OCI-LY3 (cell line): ENCODE data around the gene EDNRA.

Experiments used
- H2AFZ ChIP-seq: fragments of 200-600, 300-600 bp; shearing (Covaris generic); 2 replicates; pipeline ENCODE4 v1.6.0; 2014; ENCODE audit warnings: antibody characterized with exemption, low read depth, low read length
- H3K27ac ChIP-seq: fragments of 200-600, 300-600 bp; sonication (generic); 2 replicates; pipeline ENCODE4 v1.5.1; 2014; ENCODE audit warnings: mild to moderate bottlenecking, low read length, moderate library complexity, mixed read lengths
- H3K27me3 ChIP-seq: fragments of 200-600, 300-600 bp; sonication (generic); 2 replicates; pipeline ENCODE4 v1.6.1; 2014; ENCODE audit warnings: low read depth, low read length, mixed read lengths
- H3K36me3 ChIP-seq: fragments of 200-600, 300-600 bp; sonication (generic); replicated peaks from 2 replicates; pipeline ENCODE3; 2014; ENCODE audit warnings: low read depth, low read length, mixed read lengths
- H3K4me1 ChIP-seq: fragments of 300-600, 200-600 bp; sonication (generic); 2 replicates; pipeline ENCODE4 v1.6.1; 2014; ENCODE audit warnings: low read length, mixed read lengths
- H3K4me2 ChIP-seq: fragments of 200-600, 300-600 bp; sonication (generic); 2 replicates; pipeline ENCODE4 v1.6.1; 2014; ENCODE audit warnings: low read length, mixed read lengths
- H3K4me3 ChIP-seq: fragments of 300-600, 200-600 bp; sonication (generic); 2 replicates; pipeline ENCODE4 v1.5.1; 2014; ENCODE audit warnings: antibody characterized with exemption, mild to moderate bottlenecking, low read length, moderate library complexity
- H3K79me2 ChIP-seq: fragments of 300-600, 200-600 bp; shearing (Covaris generic); 2 replicates; pipeline ENCODE4 v1.6.1; 2014; ENCODE audit warnings: mild to moderate bottlenecking, low read length, mixed read lengths
- H3K9ac ChIP-seq: fragments of 300-600, 200-600 bp; shearing (Covaris generic); 2 replicates; pipeline ENCODE4 v1.6.0; 2014; ENCODE audit warnings: mild to moderate bottlenecking, low read length, moderate library complexity
- H3K9me3 ChIP-seq: fragments of 200-600, 300-600 bp; shearing (Covaris generic); 2 replicates; pipeline ENCODE4 v1.6.1; 2014; ENCODE audit warnings: low read length, mixed read lengths; ENCODE audit not compliant: insufficient read depth
- H4K20me1 ChIP-seq: fragments of 200-600, 300-600 bp; sonication (generic); 2 replicates; pipeline ENCODE4 v1.6.1; 2016; ENCODE audit warnings: low read length, mixed read lengths; ENCODE audit not compliant: insufficient read depth
- CTCF ChIP-seq: fragments of 200-600, 300-600 bp; sonication (generic); IDR thresholded peaks from 2 replicates; pipeline ENCODE4 v1.5.1; 2014; ENCODE audit warnings: antibody characterized with exemption, low read length, low read depth
- EZH2phosphoT487 ChIP-seq: fragments of 200-600 bp; shearing (Covaris generic); IDR thresholded peaks from 2 replicates; pipeline ENCODE4 v1.6.1; 2018; ENCODE audit warnings: antibody characterized with exemption, mixed run types, low read depth

EDNRA gene

GRCh38 chr4:147493307-147493706, 12.4 kb downstream of the EDNRA start:
- TF ChIP-seq EZH2phosphoT487 (no peak), CTCF (no peak)
- Histone ChIP-seq H3K36me3 (no peaks in the 10 kb centered on the region), H3K4me3 (no peak overlapping the region), H3K27ac (no peak overlapping the region), H3K27me3 (no peaks in the 10 kb centered on the region), H3K4me2 (no peak overlapping the region), H3K9ac (no peak overlapping the region), H3K9me3 (no peaks in the 10 kb centered on the region), H4K20me1 (no peaks in the 10 kb centered on the region), H3K4me1 (no peaks in the 10 kb centered on the region), H2AFZ (no peak overlapping the region), H3K79me2 (no peaks in the 10 kb centered on the region)

- Histone ChIP-seq H3K79me2 (no peaks in the 10 kb centered on the region), H3K4me2 (no peak overlapping the region)
- no peak for TF ChIP-seq CTCF
- TF ChIP-seq EZH2phosphoT487, result no peak
Measured at GRCh38 chr4:147494301-147494700, 13.4 kb downstream of the EDNRA start.

GRCh38 chr4:147496500-147496899, 15.6 kb downstream of the EDNRA start:
- no peak for TF ChIP-seq EZH2phosphoT487
- TF ChIP-seq CTCF, result no peak
- Histone ChIP-seq H3K36me3 (no peaks in the 10 kb centered on the region), H3K4me2 (no peak overlapping the region), H3K27me3 (no peaks in the 10 kb centered on the region), H3K4me1 (no peaks in the 10 kb centered on the region), H3K79me2 (no peaks in the 10 kb centered on the region), H3K4me3 (no peak overlapping the region), H3K9me3 (no peaks in the 10 kb centered on the region), H4K20me1 (no peaks in the 10 kb centered on the region), H3K27ac (no peak overlapping the region), H3K9ac (no peak overlapping the region), H2AFZ (no peak overlapping the region)

More at GRCh38 chr4:147494301-147494700, 13.4 kb downstream of the EDNRA start:
- H3K27ac ChIP-seq, result no peak overlapping the region
- no peak overlapping the region for H3K4me3 ChIP-seq
- no peak overlapping the region for H3K9ac ChIP-seq
- no peaks in the 10 kb centered on the region for H4K20me1 ChIP-seq
- no peak overlapping the region for H2AFZ ChIP-seq
- no peaks in the 10 kb centered on the region for H3K9me3 ChIP-seq
- no peaks in the 10 kb centered on the region for H3K36me3 ChIP-seq
- H3K4me1 ChIP-seq, result no peaks in the 10 kb centered on the region
- no peaks in the 10 kb centered on the region for H3K27me3 ChIP-seq

- no peaks in the 10 kb centered on the region for H3K36me3 ChIP-seq
- no peaks in the 10 kb centered on the region for H3K79me2 ChIP-seq
- H3K4me3 ChIP-seq, result no peak overlapping the region
- no peak overlapping the region for H2AFZ ChIP-seq
- no peaks in the 10 kb centered on the region for H4K20me1 ChIP-seq
- no peaks in the 10 kb centered on the region for H3K9me3 ChIP-seq
- TF ChIP-seq CTCF (no peak), EZH2phosphoT487 (no peak)
- no peak overlapping the region for H3K4me2 ChIP-seq
- no peaks in the 10 kb centered on the region for H3K4me1 ChIP-seq
- no peak overlapping the region for H3K27ac ChIP-seq
- H3K9ac ChIP-seq, result no peak overlapping the region
- no peaks in the 10 kb centered on the region for H3K27me3 ChIP-seq
Measured at GRCh38 chr4:147498031-147498660, 17.2 kb downstream of the EDNRA start.
